AG09309 (cell line): ENCODE data around the gene UBE3B.

Experiments used
- DNase-seq: peaks from one replicate; pipeline ENCODE4 v3.0.0-alpha.2; 2010; ENCODE audit warnings: low read depth
- H3K4me3 ChIP-seq: 2 replicates; pipeline ENCODE4 v1.5.1; 2011; ENCODE audit warnings: mild to moderate bottlenecking, low read depth, low read length, moderate library complexity; ENCODE audit not compliant: control insufficient read depth
- TF ChIP-seq, protein P1 (sequence below): IDR thresholded peaks from 2 replicates; pipeline ENCODE4 v1.5.1; 2011; ENCODE audit warnings: mild to moderate bottlenecking, low read depth, low read length, inconsistent platforms; ENCODE audit not compliant: insufficient read depth, control insufficient read depth; ENCODE audit errors: missing control alignments

Gene UBE3B

DNA sequence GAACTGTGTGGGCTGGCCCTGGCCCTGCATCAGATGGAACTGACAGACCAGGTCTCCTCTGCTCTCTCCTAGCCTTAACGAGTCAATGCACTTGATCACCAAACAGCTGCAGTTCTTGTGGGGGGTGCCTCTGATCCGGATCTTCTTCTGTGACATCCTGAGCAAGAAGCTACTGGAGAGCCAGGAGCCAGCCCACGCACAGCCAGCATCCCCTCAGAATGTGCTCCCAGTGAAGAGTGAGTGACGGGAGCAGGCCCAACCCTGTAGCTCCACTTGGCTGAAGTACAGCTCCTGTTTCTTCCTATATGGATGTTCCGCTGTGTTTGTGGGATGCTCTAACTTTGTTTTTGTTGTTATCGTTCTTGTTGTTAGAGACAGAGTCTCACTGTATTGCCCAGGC is 23.9 kb downstream of the UBE3B start:
- DNase-seq = no peak
- H3K4me3 ChIP-seq = no peak overlapping the region
- TF ChIP-seq, protein P1, sequence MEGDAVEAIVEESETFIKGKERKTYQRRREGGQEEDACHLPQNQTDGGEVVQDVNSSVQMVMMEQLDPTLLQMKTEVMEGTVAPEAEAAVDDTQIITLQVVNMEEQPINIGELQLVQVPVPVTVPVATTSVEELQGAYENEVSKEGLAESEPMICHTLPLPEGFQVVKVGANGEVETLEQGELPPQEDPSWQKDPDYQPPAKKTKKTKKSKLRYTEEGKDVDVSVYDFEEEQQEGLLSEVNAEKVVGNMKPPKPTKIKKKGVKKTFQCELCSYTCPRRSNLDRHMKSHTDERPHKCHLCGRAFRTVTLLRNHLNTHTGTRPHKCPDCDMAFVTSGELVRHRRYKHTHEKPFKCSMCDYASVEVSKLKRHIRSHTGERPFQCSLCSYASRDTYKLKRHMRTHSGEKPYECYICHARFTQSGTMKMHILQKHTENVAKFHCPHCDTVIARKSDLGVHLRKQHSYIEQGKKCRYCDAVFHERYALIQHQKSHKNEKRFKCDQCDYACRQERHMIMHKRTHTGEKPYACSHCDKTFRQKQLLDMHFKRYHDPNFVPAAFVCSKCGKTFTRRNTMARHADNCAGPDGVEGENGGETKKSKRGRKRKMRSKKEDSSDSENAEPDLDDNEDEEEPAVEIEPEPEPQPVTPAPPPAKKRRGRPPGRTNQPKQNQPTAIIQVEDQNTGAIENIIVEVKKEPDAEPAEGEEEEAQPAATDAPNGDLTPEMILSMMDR = no peak

- no peak overlapping the region for H3K4me3 ChIP-seq
- no peak for DNase-seq
- TF ChIP-seq, protein P1 = no peak
These were observed 24.9 kb downstream of the UBE3B start for GRCh38 chr12:109502332-109502731.

DNA sequence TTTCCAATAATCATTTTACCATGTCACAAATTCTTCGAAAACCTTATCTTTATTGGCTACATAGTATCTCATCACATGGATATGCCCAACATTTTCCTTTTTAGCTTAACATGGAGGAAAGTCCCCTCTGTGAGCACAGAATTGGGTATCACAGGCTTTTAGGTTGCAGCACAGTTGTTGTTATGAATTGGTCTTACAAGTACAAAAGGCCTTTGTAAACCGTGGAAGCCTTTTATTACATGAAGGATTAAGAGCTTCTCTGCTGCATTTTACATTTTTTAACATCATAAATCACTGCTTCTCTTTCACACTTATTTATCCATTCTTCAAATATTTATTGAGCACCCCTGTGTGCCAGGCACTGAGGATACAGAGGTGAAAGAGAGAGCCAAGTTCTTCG is 26.2 kb downstream of the UBE3B start:
- no peak for DNase-seq
- TF ChIP-seq, protein P1 = no peak
- H3K4me3 ChIP-seq = no peak overlapping the region

GRCh38 chr12:109504068-109504467 is 26.6 kb downstream of the UBE3B start:
- DNase-seq = no peak
- TF ChIP-seq, protein P1 = no peak

GRCh38 chr12:109510196-109510595 is 32.8 kb downstream of the UBE3B start:
- H3K4me3 ChIP-seq = no peak overlapping the region
- no peak for DNase-seq
- TF ChIP-seq, protein P1 = no peak

More at GRCh38 chr12:109504068-109504467, 26.6 kb downstream of the UBE3B start:
- no peak overlapping the region for H3K4me3 ChIP-seq

DNA sequence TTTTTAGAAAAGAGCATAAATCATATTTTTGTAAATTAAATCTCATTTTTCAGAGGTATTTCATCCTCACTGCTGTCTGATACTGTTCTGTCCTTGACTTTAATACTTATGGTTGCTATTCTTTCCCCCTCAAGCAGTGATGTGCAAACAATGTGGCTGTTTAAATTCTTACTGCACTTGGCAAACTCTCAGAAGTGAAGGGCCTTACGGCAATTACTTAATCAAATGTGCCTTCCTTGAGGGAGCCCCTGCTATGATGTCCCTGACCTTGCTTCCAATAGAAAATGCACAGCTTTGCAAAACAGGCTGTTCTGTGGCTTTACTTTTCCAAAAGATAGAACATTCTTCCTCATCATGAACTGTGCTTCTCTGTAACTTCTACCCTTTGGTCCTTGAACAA is 35.2 kb downstream of the UBE3B start:
- TF ChIP-seq, protein P1 = no peak
- no peak for DNase-seq
- H3K4me3 ChIP-seq = no peak overlapping the region

GRCh38 chr12:109513051-109513450 is 35.6 kb downstream of the UBE3B start:
- no peak overlapping the region for H3K4me3 ChIP-seq
- DNase-seq = no peak
- TF ChIP-seq, protein P1 = no peak
